ENCODE results near the gene TMEM115.

Gene TMEM115

DNA sequence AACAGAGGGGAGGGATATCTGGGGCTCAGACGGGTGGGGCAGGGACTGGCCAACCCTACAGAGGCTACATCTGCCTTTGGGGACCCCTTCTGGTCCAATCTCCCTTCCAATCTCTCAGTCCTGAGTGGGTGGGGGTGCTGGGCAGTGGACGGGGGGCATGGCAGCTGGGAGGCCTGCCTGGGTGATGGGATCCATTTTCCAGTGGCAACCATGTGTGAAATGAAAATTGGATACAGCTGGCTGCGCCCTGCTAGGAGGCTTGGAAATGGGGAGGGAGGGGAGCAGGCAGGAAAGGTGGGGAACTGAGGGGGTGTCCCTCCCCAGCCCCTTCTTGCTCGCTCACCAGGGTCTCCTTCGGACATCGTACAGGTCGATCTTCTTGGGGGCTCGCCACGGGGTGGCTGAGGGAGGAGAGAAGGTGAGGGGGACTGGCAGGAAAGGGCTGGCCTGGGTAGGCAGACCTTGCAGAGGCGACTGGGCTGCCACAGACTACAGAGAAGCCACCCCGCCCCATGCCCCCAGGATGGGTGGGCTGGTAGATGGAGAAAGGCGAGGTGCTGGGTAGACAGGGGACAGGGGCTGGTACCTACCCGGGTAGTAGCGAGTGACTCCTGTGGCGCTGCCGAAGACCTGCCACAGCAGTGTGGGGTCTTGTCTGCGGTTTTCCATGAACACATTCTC lies 21.2 kb upstream of the TMEM115 start:
- Histone ChIP-seq H3K79me2 (no peaks in the 10 kb centered on the region), H3K9ac (no peak overlapping the region), H3K4me2 (ENCODE audit: low read length) (no peak overlapping the region), H3K27me3 (ENCODE audit: control insufficient read depth, insufficient read depth, low read length) (no peaks in the 10 kb centered on the region), H3K9me3 (ENCODE audit: control insufficient read depth, low read length) (no peaks in the 10 kb centered on the region), H2AFZ (no peak overlapping the region), H3K27ac (no peak overlapping the region), H3K4me3 (ENCODE audit: low read depth, low read length) (no peak overlapping the region), H3K36me3 (ENCODE audit: control insufficient read depth, insufficient read depth, low read length) (no peaks in the 10 kb centered on the region), H3K4me1 (no peaks in the 10 kb centered on the region)
- TF ChIP-seq, protein P1, sequence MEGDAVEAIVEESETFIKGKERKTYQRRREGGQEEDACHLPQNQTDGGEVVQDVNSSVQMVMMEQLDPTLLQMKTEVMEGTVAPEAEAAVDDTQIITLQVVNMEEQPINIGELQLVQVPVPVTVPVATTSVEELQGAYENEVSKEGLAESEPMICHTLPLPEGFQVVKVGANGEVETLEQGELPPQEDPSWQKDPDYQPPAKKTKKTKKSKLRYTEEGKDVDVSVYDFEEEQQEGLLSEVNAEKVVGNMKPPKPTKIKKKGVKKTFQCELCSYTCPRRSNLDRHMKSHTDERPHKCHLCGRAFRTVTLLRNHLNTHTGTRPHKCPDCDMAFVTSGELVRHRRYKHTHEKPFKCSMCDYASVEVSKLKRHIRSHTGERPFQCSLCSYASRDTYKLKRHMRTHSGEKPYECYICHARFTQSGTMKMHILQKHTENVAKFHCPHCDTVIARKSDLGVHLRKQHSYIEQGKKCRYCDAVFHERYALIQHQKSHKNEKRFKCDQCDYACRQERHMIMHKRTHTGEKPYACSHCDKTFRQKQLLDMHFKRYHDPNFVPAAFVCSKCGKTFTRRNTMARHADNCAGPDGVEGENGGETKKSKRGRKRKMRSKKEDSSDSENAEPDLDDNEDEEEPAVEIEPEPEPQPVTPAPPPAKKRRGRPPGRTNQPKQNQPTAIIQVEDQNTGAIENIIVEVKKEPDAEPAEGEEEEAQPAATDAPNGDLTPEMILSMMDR (IDR thresholded peaks at IDR 0.05) = no peak

DNA sequence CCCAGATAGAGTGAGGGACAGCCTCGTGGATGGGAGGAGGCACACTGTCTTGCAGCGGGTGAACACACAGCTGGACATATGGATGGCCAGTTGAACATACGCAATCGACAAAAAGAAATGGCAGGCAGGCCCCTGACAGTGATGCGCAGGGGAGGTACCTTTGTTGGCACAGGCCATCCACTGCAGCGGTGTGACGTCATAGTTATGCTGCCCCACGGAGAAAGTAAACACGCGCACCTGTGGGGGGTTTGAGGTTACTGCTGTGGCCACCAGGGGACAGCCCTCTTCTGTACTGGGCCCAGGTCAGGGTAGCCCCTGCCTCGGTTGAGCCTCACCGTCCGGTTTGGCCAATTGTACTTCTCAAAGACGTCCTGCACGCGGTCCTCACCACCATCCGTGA lies 19.4 kb upstream of the TMEM115 start:
- H3K4me3 ChIP-seq (ENCODE audit: low read depth, low read length) = no peak overlapping the region
- H2AFZ ChIP-seq = no peak overlapping the region
- no peaks in the 10 kb centered on the region for H3K36me3 ChIP-seq (ENCODE audit: control insufficient read depth, insufficient read depth, low read length)
- H3K27ac ChIP-seq = no peak overlapping the region
- no peaks in the 10 kb centered on the region for H3K27me3 ChIP-seq (ENCODE audit: control insufficient read depth, insufficient read depth, low read length)
- no peaks in the 10 kb centered on the region for H3K4me1 ChIP-seq
- TF ChIP-seq, protein P1 (IDR thresholded peaks at IDR 0.05) = no peak
- no peak overlapping the region for H3K9ac ChIP-seq
- no peaks in the 10 kb centered on the region for H3K9me3 ChIP-seq (ENCODE audit: control insufficient read depth, low read length)
- H3K79me2 ChIP-seq = no peaks in the 10 kb centered on the region
- no peak overlapping the region for H3K4me2 ChIP-seq (ENCODE audit: low read length)

DNA sequence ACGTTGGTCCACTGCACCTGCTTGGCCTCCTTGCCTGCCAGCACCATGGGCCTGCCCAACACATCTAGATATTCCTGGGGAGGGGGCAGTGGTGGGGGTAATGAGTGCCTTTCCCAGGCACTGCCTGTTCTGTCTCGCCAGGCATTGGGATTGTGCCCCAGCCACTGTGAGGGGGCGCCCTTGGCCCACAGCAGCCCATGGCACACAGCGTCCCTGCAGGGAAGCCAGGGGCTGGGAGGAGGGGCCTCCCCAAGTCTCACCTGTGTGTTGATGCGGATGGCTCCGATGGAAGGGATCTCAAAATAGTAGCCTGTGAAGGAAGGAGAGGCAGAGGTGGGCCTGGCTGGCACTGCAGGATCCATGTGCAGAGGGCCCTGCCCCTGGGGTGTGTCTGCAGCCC lies 18.7 kb upstream of the TMEM115 start:
- Histone ChIP-seq H3K36me3 (ENCODE audit: control insufficient read depth, insufficient read depth, low read length) (no peaks in the 10 kb centered on the region), H3K27me3 (ENCODE audit: control insufficient read depth, insufficient read depth, low read length) (no peaks in the 10 kb centered on the region), H3K9ac (no peak overlapping the region), H3K9me3 (ENCODE audit: control insufficient read depth, low read length) (no peaks in the 10 kb centered on the region), H2AFZ (no peak overlapping the region), H3K27ac (no peak overlapping the region), H3K4me2 (ENCODE audit: low read length) (no peak overlapping the region), H3K79me2 (no peaks in the 10 kb centered on the region), H3K4me3 (ENCODE audit: low read depth, low read length) (no peak overlapping the region), H3K4me1 (no peaks in the 10 kb centered on the region)
- TF ChIP-seq, protein P1 (IDR thresholded peaks at IDR 0.05) = no peak

DNA sequence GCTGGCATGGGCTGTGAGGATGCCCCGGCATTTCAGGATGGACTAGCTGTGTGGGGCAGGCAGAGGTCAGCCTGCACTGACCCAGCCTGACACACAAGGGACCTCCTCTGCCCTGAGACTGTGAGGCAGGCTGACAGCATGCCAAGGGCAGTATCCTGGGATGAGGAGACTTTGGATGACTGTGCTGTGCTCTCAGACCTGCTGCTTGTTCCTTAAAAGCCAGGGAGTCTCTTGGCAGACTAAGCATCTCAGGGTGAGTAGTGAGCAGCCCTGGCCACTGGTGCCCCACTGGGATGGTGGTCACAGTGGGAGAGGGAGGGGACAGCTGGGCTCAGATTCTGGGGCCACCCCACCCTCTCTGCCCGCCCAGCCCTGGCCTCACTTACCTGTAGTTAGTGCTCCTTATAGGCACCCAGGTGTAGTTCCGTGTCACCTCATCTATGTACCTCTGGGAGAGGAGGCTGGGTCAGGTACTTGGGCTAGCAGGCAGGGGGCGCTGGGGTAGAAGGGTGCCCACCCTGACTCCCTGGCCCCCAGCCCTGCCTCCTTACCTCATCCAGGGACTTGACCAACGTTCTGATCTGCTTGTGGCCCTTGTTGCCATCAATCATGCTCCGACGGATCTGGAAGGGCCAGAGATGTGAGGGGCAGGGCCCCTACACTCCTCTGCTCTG lies 16.1 kb upstream of the TMEM115 start:
- H3K27ac ChIP-seq = no peak overlapping the region
- no peaks in the 10 kb centered on the region for H3K79me2 ChIP-seq
- H3K4me1 ChIP-seq = no peaks in the 10 kb centered on the region
- no peaks in the 10 kb centered on the region for H3K36me3 ChIP-seq (ENCODE audit: control insufficient read depth, insufficient read depth, low read length)
- no peak overlapping the region for H2AFZ ChIP-seq
- no peaks in the 10 kb centered on the region for H3K27me3 ChIP-seq (ENCODE audit: control insufficient read depth, insufficient read depth, low read length)
- H3K4me2 ChIP-seq (ENCODE audit: low read length) = no peak overlapping the region
- H3K9me3 ChIP-seq (ENCODE audit: control insufficient read depth, low read length) = no peaks in the 10 kb centered on the region
- TF ChIP-seq, protein P1 (IDR thresholded peaks at IDR 0.05) = no peak
- no peak overlapping the region for H3K4me3 ChIP-seq (ENCODE audit: low read depth, low read length)
- no peak overlapping the region for H3K9ac ChIP-seq

Data from parathyroid adenoma (tissue), 2 donors.